H1 (cell line): ENCODE results near the gene SLC9A3. TPM values are rescaled to one million over a fixed set of nuclear protein-coding genes. Genes with fewer than 3 reads are reported as not detected.

Experiments
- CTCF ChIA-PET: fragments of 300-600 bp; sonication (Branson Sonifier 250); formaldehyde crosslinking; loops from one replicate; lab custom pipeline; 2021; ENCODE audit not compliant: partially characterized antibody; lab: Charles Lee
- POLR2A ChIA-PET: fragments of 300-600 bp; sonication (Branson Sonifier 250); formaldehyde crosslinking; loops from one replicate; lab custom pipeline; 2021; ENCODE audit warnings: inconsistent platforms; ENCODE audit not compliant: partially characterized antibody; lab: Charles Lee
- DNase-seq, 2 experiments: peaks; one replicate each; pipeline versions ENCODE4 v3.0.0 to v3.0.0-alpha.2; 2010 to 2022; ENCODE audit warnings: low spot score in 2 of 2, low read depth in 1 of 2, mixed read lengths in 1 of 2
- FAIRE-seq: peaks from 2 replicates; lab custom pipeline; 2011; peaks lifted over from hg19 to GRCh38; lab: Jason Lieb, UNC
- H2AFZ ChIP-seq: 2 replicates; pipeline ENCODE4 v1.8.1; 2012; ENCODE audit warnings: low read length, inconsistent platforms
- H2AK5ac ChIP-seq: 2 replicates; pipeline ENCODE4 v1.6.1; 2013; ENCODE audit warnings: low read depth, low read length
- H2BK120ac ChIP-seq: replicated peaks from 2 replicates; pipeline ENCODE3; 2013; ENCODE audit warnings: low read depth, low read length, inconsistent platforms
- H2BK12ac ChIP-seq: 2 replicates; pipeline ENCODE4 v1.6.1; 2013; ENCODE audit warnings: low read depth, low read length
- H2BK15ac ChIP-seq: 2 replicates; pipeline ENCODE4 v1.6.1; 2013; ENCODE audit warnings: low read length
- H2BK20ac ChIP-seq: 2 replicates; pipeline ENCODE4 v1.6.1; 2013; ENCODE audit warnings: low read length
- H2BK5ac ChIP-seq: 2 replicates; pipeline ENCODE4 v1.6.1; 2013; ENCODE audit warnings: low read depth, low read length
- H3K14ac ChIP-seq: 2 replicates; pipeline ENCODE4 v1.6.1; 2013; ENCODE audit warnings: inconsistent platforms; ENCODE audit not compliant: insufficient read length
- H3K18ac ChIP-seq: 2 replicates; pipeline ENCODE4 v1.6.1; 2013; ENCODE audit warnings: low read length; ENCODE audit errors: extremely low read depth
- H3K23ac ChIP-seq: 2 replicates; pipeline ENCODE4 v1.6.1; 2013; ENCODE audit warnings: inconsistent platforms; ENCODE audit not compliant: insufficient read length
- H3K23me2 ChIP-seq: 2 replicates; pipeline ENCODE4 v1.6.1; 2013; ENCODE audit warnings: low read depth, low read length
- H3K27ac ChIP-seq: 2 replicates; pipeline ENCODE4 v1.6.1; 2011; ENCODE audit warnings: low read depth, low read length, inconsistent platforms
- H3K27me3 ChIP-seq, 4 experiments: replicated peaks in 1 of 4; 1 replicate in 1 of 4; 2 replicates in 3 of 4; pipeline versions ENCODE4 v1.6.1 to v1.8.1; 2011 to 2013; ENCODE audit warnings: low read length in 3 of 4, mild to moderate bottlenecking in 3 of 4, inconsistent platforms in 2 of 4, mixed read lengths in 2 of 4, moderate library complexity in 1 of 4; ENCODE audit not compliant: control insufficient read depth in 3 of 4, insufficient read depth in 3 of 4; ENCODE audit errors: extremely low read depth in 1 of 4
- H3K36me3 ChIP-seq, 4 experiments: 2 replicates each; pipeline versions ENCODE4 v1.6.1 to v1.8.1; 2011 to 2013; ENCODE audit warnings: mild to moderate bottlenecking in 4 of 4, low read length in 3 of 4, moderate library complexity in 2 of 4, control low read depth in 1 of 4, inconsistent platforms in 1 of 4; ENCODE audit not compliant: insufficient read depth in 4 of 4, control insufficient read depth in 2 of 4
- H3K4ac ChIP-seq: replicated peaks from 2 replicates; pipeline ENCODE3; 2013; ENCODE audit warnings: low read length, low read depth, mixed read lengths, inconsistent platforms; ENCODE audit not compliant: insufficient read length
- H3K4me1 ChIP-seq, 4 experiments: replicated peaks in 1 of 4; 1 replicate in 1 of 4; 2 replicates in 3 of 4; pipeline versions ENCODE4 v1.6.1 to v1.8.1; 2011 to 2013; ENCODE audit warnings: low read length in 3 of 4, inconsistent platforms in 2 of 4, mixed read lengths in 1 of 4; ENCODE audit not compliant: insufficient read depth in 4 of 4, control insufficient read depth in 3 of 4
- H3K4me2 ChIP-seq, 2 experiments: 2 replicates each; pipeline versions ENCODE4 v1.6.1 to v1.8.1; 2011 to 2013; ENCODE audit warnings: low read depth in 2 of 2, low read length in 2 of 2, control low read depth in 1 of 2, inconsistent platforms in 1 of 2, mild to moderate bottlenecking in 1 of 2; ENCODE audit not compliant: insufficient read depth in 1 of 2
- H3K4me3 ChIP-seq, 4 experiments: fragments of 200-600, 300-600 bp in 1 of 4; sonication (generic), shearing (Covaris generic), sonication (Bioruptor Twin) in 1 of 4; 2 replicates each; pipeline versions ENCODE4 v1.5.1 to v1.8.1; 2011 to 2016; ENCODE audit warnings: low read length in 4 of 4, low read depth in 3 of 4, control low read depth in 2 of 4, inconsistent platforms in 2 of 4, mild to moderate bottlenecking in 2 of 4, mixed read lengths in 1 of 4, moderate library complexity in 1 of 4; ENCODE audit not compliant: insufficient read depth in 2 of 4; ENCODE audit errors: extremely low read depth in 1 of 4
- H3K56ac ChIP-seq: replicated peaks from 2 replicates; pipeline ENCODE3; 2013; ENCODE audit warnings: low read depth, mild to moderate bottlenecking, mixed read lengths, low read length, inconsistent platforms; ENCODE audit not compliant: insufficient read length
- H3K79me1 ChIP-seq: 2 replicates; pipeline ENCODE4 v1.6.1; 2013; ENCODE audit warnings: low read depth, low read length, control low read depth
- H3K79me2 ChIP-seq, 2 experiments: 2 replicates each; pipeline versions ENCODE4 v1.6.1 to v1.8.1; 2012 to 2013; ENCODE audit warnings: low read length in 2 of 2, mild to moderate bottlenecking in 2 of 2, inconsistent platforms in 1 of 2; ENCODE audit not compliant: insufficient read depth in 2 of 2, control insufficient read depth in 1 of 2
- H3K9ac ChIP-seq, 4 experiments: replicated peaks in 1 of 4; 1 replicate in 1 of 4; 2 replicates in 3 of 4; pipeline versions ENCODE4 v1.6.1 to v1.8.1; 2011 to 2013; ENCODE audit warnings: low read depth in 3 of 4, low read length in 3 of 4, control low read depth in 2 of 4, mild to moderate bottlenecking in 2 of 4, moderate library complexity in 2 of 4, inconsistent platforms in 1 of 4; ENCODE audit errors: extremely low read depth in 1 of 4
- H3K9me3 ChIP-seq, 2 experiments: 2 replicates each; pipeline versions ENCODE4 v1.6.1 to v1.8.1; 2012 to 2013; ENCODE audit warnings: mild to moderate bottlenecking in 2 of 2, moderate library complexity in 2 of 2, control low read depth in 1 of 2, inconsistent platforms in 1 of 2, low read depth in 1 of 2, low read length in 1 of 2, mixed read lengths in 1 of 2; ENCODE audit not compliant: insufficient read depth in 2 of 2
- H4K20me1 ChIP-seq, 2 experiments: replicated peaks in 1 of 2; 2 replicates each; pipeline versions ENCODE3 to v1.8.1; 2011 to 2013; ENCODE audit warnings: inconsistent platforms in 2 of 2, low read length in 2 of 2, mild to moderate bottlenecking in 1 of 2; ENCODE audit not compliant: insufficient read depth in 2 of 2, control insufficient read depth in 1 of 2
- H4K5ac ChIP-seq: 2 replicates; pipeline ENCODE4 v1.6.1; 2013; ENCODE audit warnings: low read length, low read depth, mixed read lengths, inconsistent platforms; ENCODE audit not compliant: insufficient read length
- H4K8ac ChIP-seq: 2 replicates; pipeline ENCODE4 v1.8.0; 2013; ENCODE audit warnings: mild to moderate bottlenecking, moderate library complexity, low read length, inconsistent platforms; ENCODE audit not compliant: insufficient read depth; ENCODE audit errors: extremely low read depth
- H4K91ac ChIP-seq: replicated peaks from 2 replicates; pipeline ENCODE3; 2013; ENCODE audit warnings: low read length, mixed read lengths, inconsistent platforms; ENCODE audit not compliant: insufficient read length
- CTBP2 ChIP-seq: IDR thresholded peaks from 2 replicates; pipeline ENCODE4 v1.7.0; 2011; ENCODE audit warnings: borderline replicate concordance, mild to moderate bottlenecking, moderate library complexity, mixed read lengths, low read length; ENCODE audit not compliant: insufficient read depth, insufficient read length
- HDAC2 ChIP-seq, 2 experiments: fragments of 300-600 bp in 1 of 2; sonication (generic) in 1 of 2; IDR thresholded peaks; 2 replicates each; pipeline ENCODE4 v1.6.1; 2011 to 2012; ENCODE audit warnings: low read depth in 2 of 2, low read length in 2 of 2, mild to moderate bottlenecking in 2 of 2, moderate library complexity in 2 of 2, borderline replicate concordance in 1 of 2, inconsistent platforms in 1 of 2
- MAFK ChIP-seq: IDR thresholded peaks from 2 replicates; pipeline ENCODE4 v1.6.1; 2012; ENCODE audit warnings: low read depth, mild to moderate bottlenecking, improper control_type of control experiment, low read length
- POU5F1 ChIP-seq: IDR thresholded peaks from 2 replicates; pipeline ENCODE4 v1.6.1; 2011; ENCODE audit warnings: low read depth, mild to moderate bottlenecking, low read length, moderate library complexity
- RFX5 ChIP-seq: IDR thresholded peaks from 2 replicates; pipeline ENCODE4 v1.6.1; 2011; ENCODE audit warnings: low read depth, low read length, improper control_type of control experiment, borderline replicate concordance
- SIRT6 ChIP-seq: IDR thresholded peaks from one replicate; pipeline ENCODE4 v1.7.1; 2012; ENCODE audit warnings: low read length, inconsistent platforms
- SP4 ChIP-seq: IDR thresholded peaks from 2 replicates; pipeline ENCODE4 v1.6.1; 2012; ENCODE audit warnings: low read length, inconsistent platforms
- TBP ChIP-seq: IDR thresholded peaks from 2 replicates; pipeline ENCODE4 v1.6.1; 2011; ENCODE audit warnings: low read depth, low read length, improper control_type of control experiment
- TCF12 ChIP-seq: IDR thresholded peaks from 2 replicates; pipeline ENCODE4 v1.6.1; 2011; ENCODE audit warnings: low read depth, mild to moderate bottlenecking, low read length
- USF2 ChIP-seq: IDR thresholded peaks from 2 replicates; pipeline ENCODE4 v1.6.1; 2011; ENCODE audit warnings: low read length, improper control_type of control experiment
- YY1 ChIP-seq: IDR thresholded peaks from 2 replicates; pipeline ENCODE4 v1.6.1; 2011; ENCODE audit warnings: low read depth, mild to moderate bottlenecking, low read length
- WGBS, 2 experiments: shearing (Covaris generic) in 1 of 2; methylation state at CpG; one replicate each; pipeline versions ENCODE4 v1.1.6 to v1.1.7; 2013 to 2015; ENCODE audit warnings: low lambda C conversion rate in 2 of 2, mixed read lengths in 2 of 2, inconsistent platforms in 1 of 2, low coverage in 1 of 2, missing lambda C conversion rate in 1 of 2; ENCODE audit not compliant: insufficient replicate concordance in 2 of 2, insufficient coverage in 1 of 2, insufficient read length in 1 of 2; ENCODE audit errors: extremely low coverage in 1 of 2, missing lambda C conversion rate in 1 of 2; 5-methylcytosine and 5-hydroxymethylcytosine counted together
- polyA plus RNA-seq, 7 experiments: library from polyadenylated mRNA; depleted of rRNA in 3 of 7; stranded (reverse) in 5 of 7; unstranded in 2 of 7; fragments of >200 nt in 5 of 7; fragments of 200-250 nt in 2 of 7; gene quantifications; 1 replicate in 5 of 7; 2 replicates in 1 of 7; 4 replicates in 1 of 7; pipeline versions ENCODE4 v1.2.1 to v1.2.3, GENCODE V29; 2011 to 2013; ENCODE audit warnings: missing spikeins in 2 of 7, mixed read lengths in 2 of 7
- total RNA-seq: library from RNA; stranded (reverse); fragmentation: NEBNext Ultra II Directional; extraction: Animal tissue kit (Norgen Biotek cat#: 25700); gene quantifications from 2 replicates; pipeline ENCODE4 v1.2.1, GENCODE V29; 2021

The SLC9A3 gene
- total and polyA plus RNA-seq, 2 of the 8 experiments (the other 6 are each of a cell fraction or from before 2014, with no cell fraction given) = 0.95 to 1.0 TPM

GRCh38 chr5:459562-460272 lies 64.5 kb downstream of the SLC9A3 start:
- FAIRE-seq (no peak), DNase-seq (no peak)
- Histone ChIP-seq H3K18ac (no peak overlapping the region), H3K23me2 (no peaks in the 10 kb centered on the region), H3K56ac (no peak overlapping the region), H4K91ac (no peak overlapping the region), H3K9me3 (no peaks in the 10 kb centered on the region), H3K14ac (no peak overlapping the region), H3K4me2 (no peak overlapping the region), H3K36me3 (peaks cover 0 to 16% (median 3%) of the 10 kb centered on the region in 4 experiments; a peak in 4 of 8 replicates), H2AK5ac (no peak overlapping the region), H4K20me1 (peaks cover 2 to 3% of the 10 kb centered on the region in 2 experiments), H2BK120ac (no peak overlapping the region), H2BK12ac (no peak overlapping the region), H3K27me3 (no peaks in the 10 kb centered on the region), H4K5ac (no peak overlapping the region), H3K4me3 (no peak overlapping the region), H3K23ac (no peak overlapping the region), H3K79me1 (peaks cover 4% of the 10 kb centered on the region), H2BK20ac (no peak overlapping the region), H3K4ac (no peak overlapping the region), H2BK15ac (no peak overlapping the region), H2BK5ac (no peak overlapping the region), H3K79me2 (0 out of 4 replicates have a peak, but pooled peaks cover 0 to 3% of the 10 kb centered on the region in 2 experiments), H4K8ac (no peak overlapping the region), H3K27ac (no peak overlapping the region), H3K9ac (no peak overlapping the region), H2AFZ (no peak overlapping the region), H3K4me1 (peaks cover 2 to 4% (median 2%) of the 10 kb centered on the region in 4 experiments; a peak in 5 of 7 replicates)
- ChIA-PET CTCF (interaction anchor here (1.9 kb wide), 1 partner anchor 13 kb away, joined by 8 read pairs; no protein-coding TSS in a partner anchor), POLR2A (interaction anchor here (0.9 kb wide), 1 partner anchor 13 kb away, joined by 4 read pairs; no protein-coding TSS in a partner anchor)
- 92% methylated on average over 24 of the region's 24 CpGs; no CpG with 5 or more reads in 1 of the 2 experiments for WGBS, 2 experiments
- TF ChIP-seq SP4 (no peak), RFX5 (no peak), HDAC2 (IDR thresholded peaks at IDR 0.05; ENCODE audit: borderline replicate concordance in 1 of 2, low read depth in 2 of 2, low read length in 2 of 2) (no peak), SIRT6 (no peak), YY1 (no peak), TCF12 (no peak), MAFK (no peak), TBP (no peak), POU5F1 (no peak), USF2 (no peak), CTBP2 (no peak)
